Astrocyte (in vitro differentiated cells and primary cell): Measurements from ENCODE around the gene LIMK1.

Experiments used
- CTCF ChIP-seq: IDR thresholded peaks from 2 replicates; pipeline ENCODE4 v1.5.1; 2011; ENCODE audit warnings: low read depth, mild to moderate bottlenecking, inconsistent platforms, low read length, moderate library complexity; ENCODE audit not compliant: insufficient read depth
- EZH2 ChIP-seq: IDR thresholded peaks from 2 replicates; pipeline ENCODE4 v1.6.1; 2012; ENCODE audit warnings: mild to moderate bottlenecking, low read length, inconsistent platforms; ENCODE audit not compliant: insufficient read depth

GRCh38 chr7:74095135-74095534 is 11.5 kb downstream of the LIMK1 start:
- TF ChIP-seq EZH2: no peak
- no peak for TF ChIP-seq CTCF
